ENCODE measurements around the gene HPX.

HPX gene

GRCh38 chr11:6485661-6486060 is 44.9 kb upstream of the HPX start:
- H3K4me3 ChIP-seq (replicated peaks; ENCODE audit: insufficient read depth, low read length) = no peak overlapping the region
- no peak for DNase-seq (ENCODE audit: low read depth in 1 of 2, low spot score in 1 of 2)
- no peaks in the 10 kb centered on the region for H3K27me3 ChIP-seq (ENCODE audit: insufficient read depth, poor library complexity, severe bottlenecking)
- TF ChIP-seq SPI1 (IDR thresholded peaks at IDR 0.05; ENCODE audit: borderline replicate concordance, low read depth) = no peak
- no peak for TF ChIP-seq POLR2AphosphoS5 (IDR thresholded peaks at IDR 0.05; ENCODE audit: low read depth)
- TF ChIP-seq REST (IDR thresholded peaks at IDR 0.05; ENCODE audit: insufficient replicate concordance, low read depth) = no peak
- no peak for TF ChIP-seq CTCF (IDR thresholded peaks at IDR 0.05; ENCODE audit: insufficient read depth, low read length)
- TF ChIP-seq GABPA (IDR thresholded peaks at IDR 0.05; ENCODE audit: low read depth) = no peak
- no peak overlapping the region for H3K27ac ChIP-seq (replicated peaks)

GRCh38 chr11:6483015-6483414 is 42.2 kb upstream of the HPX start:
- no peak overlapping the region for H3K27ac ChIP-seq (replicated peaks)
- TF ChIP-seq SPI1 (IDR thresholded peaks at IDR 0.05; ENCODE audit: borderline replicate concordance, low read depth) (no peak), POLR2AphosphoS5 (IDR thresholded peaks at IDR 0.05; ENCODE audit: low read depth) (no peak)
- no peaks in the 10 kb centered on the region for H3K27me3 ChIP-seq (ENCODE audit: insufficient read depth, poor library complexity, severe bottlenecking)
- DNase-seq (ENCODE audit: low read depth in 1 of 2, low spot score in 1 of 2) = no peak
- no peak overlapping the region for H3K4me3 ChIP-seq (replicated peaks; ENCODE audit: insufficient read depth, low read length)

- TF ChIP-seq GABPA (IDR thresholded peaks at IDR 0.05; ENCODE audit: low read depth) = no peak
- DNase-seq (ENCODE audit: low read depth in 1 of 2, low spot score in 1 of 2) = no peak
- Histone ChIP-seq H3K27me3 (ENCODE audit: insufficient read depth, poor library complexity, severe bottlenecking) (no peaks in the 10 kb centered on the region), H3K27ac (replicated peaks) (peak overlapping the region; percentile 84), H3K4me3 (replicated peaks; ENCODE audit: insufficient read depth, low read length) (peak overlapping the region; percentile 84)
Observed at GRCh38 chr11:6482441-6482840, 41.7 kb upstream of the HPX start.

- TF ChIP-seq CTCF (IDR thresholded peaks at IDR 0.05; ENCODE audit: insufficient read depth, low read length) = no peak
- no peak for TF ChIP-seq REST (IDR thresholded peaks at IDR 0.05; ENCODE audit: insufficient replicate concordance, low read depth)
- TF ChIP-seq SPI1 (IDR thresholded peaks at IDR 0.05; ENCODE audit: borderline replicate concordance, low read depth) = no peak
- TF ChIP-seq POLR2AphosphoS5 (IDR thresholded peaks at IDR 0.05; ENCODE audit: low read depth) = no peak
- TF ChIP-seq GABPA (IDR thresholded peaks at IDR 0.05; ENCODE audit: low read depth) = no peak
- Histone ChIP-seq H3K4me3 (replicated peaks; ENCODE audit: insufficient read depth, low read length) (peak overlapping the region; percentile 84), H3K27me3 (ENCODE audit: insufficient read depth, poor library complexity, severe bottlenecking) (no peaks in the 10 kb centered on the region), H3K27ac (replicated peaks) (peak overlapping the region; percentile 84)
- DNase-seq (ENCODE audit: low read depth in 1 of 2, low spot score in 1 of 2) = no peak
Observed at GRCh38 chr11:6481924-6482275, 41.1 kb upstream of the HPX start.
